Ectodermal cell (in vitro differentiated cells): Measurements from ENCODE around the gene SCMH1.

Experiments used
- H3K27ac ChIP-seq: 2 replicates; pipeline ENCODE4 v1.7.0; 2013; ENCODE audit warnings: mild to moderate bottlenecking, low read depth, low read length; ENCODE audit not compliant: insufficient read depth, poor library complexity, severe bottlenecking
- H3K27me3 ChIP-seq: 2 replicates; pipeline ENCODE4 v1.7.0; 2013; ENCODE audit warnings: mild to moderate bottlenecking, low read length; ENCODE audit not compliant: insufficient read depth, control insufficient read depth, poor library complexity, severe bottlenecking
- H3K36me3 ChIP-seq: one replicate; pipeline ENCODE4 v1.7.0; 2013; ENCODE audit warnings: low read length; ENCODE audit not compliant: control insufficient read depth, insufficient read depth
- H3K4me1 ChIP-seq: one replicate; pipeline ENCODE4 v1.7.0; 2013; ENCODE audit warnings: low read length; ENCODE audit not compliant: control insufficient read depth, insufficient read depth
- H3K4me3 ChIP-seq: 2 replicates; pipeline ENCODE4 v1.7.0; 2013; ENCODE audit warnings: low read depth, low read length, control low read depth; ENCODE audit not compliant: insufficient read depth
- H3K9me3 ChIP-seq: 2 replicates; pipeline ENCODE4 v1.7.0; 2013; ENCODE audit warnings: mild to moderate bottlenecking, low read length, moderate library complexity; ENCODE audit not compliant: control insufficient read depth
- WGBS, 2 experiments: methylation state at CpG; one replicate each; pipeline ENCODE4 v1.1.7; 2013; ENCODE audit warnings: missing lambda C conversion rate in 2 of 2; 5-methylcytosine and 5-hydroxymethylcytosine counted together

SCMH1 gene

DNA sequence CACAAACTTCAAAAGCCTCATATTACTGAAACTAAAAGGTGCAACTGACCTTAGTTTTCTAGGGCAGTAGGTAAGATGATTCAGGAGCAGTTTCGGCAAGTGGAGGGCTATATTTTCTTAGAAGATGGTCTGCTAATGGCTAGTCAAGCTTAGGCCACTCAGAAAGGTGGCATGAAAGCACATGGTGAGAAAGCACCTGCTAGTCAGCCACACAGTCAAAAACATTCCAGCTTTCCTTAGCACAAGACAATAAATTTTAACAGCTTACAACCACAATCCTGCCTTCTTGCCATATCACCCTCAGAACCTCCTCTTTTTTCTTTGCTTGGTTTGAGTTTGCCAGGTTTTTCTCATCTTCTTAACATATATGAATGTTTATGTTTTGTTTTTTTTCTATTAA lies 139.5 kb downstream of the SCMH1 start:
- Histone ChIP-seq H3K9me3 (no peaks in the 10 kb centered on the region), H3K4me3 (no peak overlapping the region), H3K27me3 (no peaks in the 10 kb centered on the region), H3K36me3 (no peaks in the 10 kb centered on the region), H3K27ac (no peak overlapping the region), H3K4me1 (no peaks in the 10 kb centered on the region)
- 93 to 100% methylated on average over 1 of the region's 1 CpG for WGBS, 2 experiments

DNA sequence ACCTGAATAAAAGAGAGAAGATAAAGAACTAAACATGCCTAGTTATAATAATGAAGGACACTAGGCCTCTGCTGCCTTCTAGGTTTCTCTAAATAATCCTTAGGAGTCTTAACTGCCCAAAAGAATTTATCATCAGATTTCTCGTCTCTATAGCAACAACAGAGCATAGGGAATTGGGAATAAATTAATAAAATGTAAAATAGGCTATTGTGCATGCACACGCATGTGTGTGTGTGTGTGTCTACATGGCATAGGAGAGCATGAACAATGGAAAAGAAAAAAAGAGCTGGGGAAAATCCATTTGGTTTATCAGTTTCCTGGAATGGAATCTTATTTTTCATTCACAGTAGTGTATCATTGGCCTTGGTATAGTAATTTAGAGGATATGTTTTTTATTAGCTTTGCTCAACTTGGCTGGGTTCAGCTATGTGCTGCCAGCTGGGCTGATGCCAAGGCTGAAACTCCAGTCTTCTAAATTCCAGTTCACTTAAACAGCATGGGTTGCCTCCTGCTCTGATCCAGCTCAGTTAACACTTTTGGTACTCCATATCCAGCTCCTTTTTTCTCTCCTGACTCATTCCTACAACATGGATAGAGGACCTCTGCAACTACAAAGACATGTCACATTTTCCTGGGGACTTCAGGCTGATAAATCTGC lies 140.0 kb downstream of the SCMH1 start:
- Histone ChIP-seq H3K27me3 (no peaks in the 10 kb centered on the region), H3K9me3 (no peaks in the 10 kb centered on the region), H3K27ac (no peak overlapping the region), H3K4me1 (no peaks in the 10 kb centered on the region), H3K36me3 (no peaks in the 10 kb centered on the region), H3K4me3 (no peak overlapping the region)
- WGBS, 2 experiments = 97 to 99% methylated on average over 2 of the region's 2 CpGs

DNA sequence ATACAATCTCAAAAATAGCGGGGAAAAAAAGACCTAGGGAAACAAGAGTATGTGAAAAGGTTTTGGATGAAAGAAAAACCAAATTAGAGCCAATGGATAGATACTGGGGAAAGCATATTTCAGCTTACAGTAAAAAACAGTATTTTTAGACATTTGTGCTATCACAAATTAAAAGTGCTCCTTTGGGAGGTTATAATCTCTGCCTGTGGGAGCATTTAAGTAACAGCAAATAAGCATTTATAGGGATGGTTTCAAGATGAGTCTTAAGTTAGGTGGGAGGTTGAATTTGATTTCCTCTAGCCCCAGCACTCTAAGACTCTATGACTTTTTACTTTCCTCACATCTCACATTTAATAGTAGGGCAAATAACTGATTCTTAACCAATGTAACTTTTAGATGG lies 141.0 kb downstream of the SCMH1 start:
- no peak overlapping the region for H3K4me3 ChIP-seq
- no peaks in the 10 kb centered on the region for H3K9me3 ChIP-seq
- H3K4me1 ChIP-seq = no peaks in the 10 kb centered on the region
- no peak overlapping the region for H3K27ac ChIP-seq
- no peaks in the 10 kb centered on the region for H3K27me3 ChIP-seq
- H3K36me3 ChIP-seq = no peaks in the 10 kb centered on the region
- WGBS, 2 experiments = 100% methylated on average over 1 of the region's 1 CpG

DNA sequence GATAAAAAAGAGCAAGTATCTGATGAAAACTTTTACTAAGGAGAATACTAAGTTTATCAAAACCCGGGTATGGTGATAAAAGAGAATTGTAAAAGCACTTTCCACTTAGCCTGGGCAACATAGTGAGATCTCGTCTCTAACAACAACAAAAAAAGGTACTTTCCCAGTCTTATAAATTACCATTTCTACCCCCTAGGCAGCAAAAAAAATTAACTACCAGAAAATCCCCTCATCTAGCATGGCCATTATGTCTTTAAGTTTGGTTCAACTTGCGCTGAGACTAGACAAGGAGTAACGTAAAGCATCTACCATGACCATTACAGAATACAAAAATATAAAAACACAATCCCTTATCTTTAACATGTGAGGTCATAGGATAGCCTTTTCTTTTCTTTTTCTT lies 141.9 kb downstream of the SCMH1 start:
- 96 to 97% methylated on average over 4 of the region's 4 CpGs for WGBS, 2 experiments
- Histone ChIP-seq H3K9me3 (no peaks in the 10 kb centered on the region), H3K36me3 (no peaks in the 10 kb centered on the region)

DNA sequence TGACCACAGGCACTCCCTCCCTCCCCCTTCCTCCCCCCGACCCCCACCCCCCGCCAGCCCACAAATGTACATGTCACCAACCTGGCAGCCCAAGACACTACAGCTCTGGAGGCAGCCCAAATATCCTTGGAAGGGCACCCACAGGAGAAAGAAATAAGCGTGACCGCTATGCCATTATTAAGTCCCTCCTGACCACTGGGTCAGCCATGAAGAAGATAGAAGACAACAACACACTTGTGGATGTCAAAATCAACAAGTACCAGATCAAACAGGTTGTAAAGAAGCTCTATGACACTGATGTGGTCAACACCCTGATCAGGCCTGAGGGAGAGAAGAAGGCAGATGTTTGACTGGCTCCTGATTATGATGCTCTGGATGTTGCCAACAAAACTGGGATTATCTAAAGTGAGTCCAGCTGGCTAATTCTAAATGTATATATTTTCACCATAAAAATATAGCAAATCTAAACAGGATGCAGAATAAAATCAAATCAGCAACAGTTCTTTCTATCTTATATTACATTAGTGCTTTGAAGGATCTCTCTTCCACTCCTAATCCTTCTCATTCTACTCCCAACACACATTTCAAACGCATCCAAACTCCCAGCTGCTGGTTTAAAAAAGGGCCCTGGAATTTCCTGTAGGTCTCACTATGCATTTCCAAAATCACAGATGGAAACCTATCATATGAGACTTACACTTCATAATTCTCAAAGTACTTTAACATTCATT lies 143.2 kb downstream of the SCMH1 start:
- Histone ChIP-seq H3K4me3 (no peak overlapping the region), H3K4me1 (no peaks in the 10 kb centered on the region), H3K27ac (no peak overlapping the region), H3K36me3 (no peaks in the 10 kb centered on the region), H3K27me3 (no peaks in the 10 kb centered on the region), H3K9me3 (no peaks in the 10 kb centered on the region)
- whole genome bisulfite sequencing, 2 experiments = 92 to 95% methylated on average over 3 to 4 of the region's 5 CpGs

More for the DNA sequence above, 141.9 kb downstream of the SCMH1 start:
- Histone ChIP-seq H3K4me1 (no peaks in the 10 kb centered on the region), H3K4me3 (no peak overlapping the region), H3K27ac (no peak overlapping the region), H3K27me3 (no peaks in the 10 kb centered on the region)

DNA sequence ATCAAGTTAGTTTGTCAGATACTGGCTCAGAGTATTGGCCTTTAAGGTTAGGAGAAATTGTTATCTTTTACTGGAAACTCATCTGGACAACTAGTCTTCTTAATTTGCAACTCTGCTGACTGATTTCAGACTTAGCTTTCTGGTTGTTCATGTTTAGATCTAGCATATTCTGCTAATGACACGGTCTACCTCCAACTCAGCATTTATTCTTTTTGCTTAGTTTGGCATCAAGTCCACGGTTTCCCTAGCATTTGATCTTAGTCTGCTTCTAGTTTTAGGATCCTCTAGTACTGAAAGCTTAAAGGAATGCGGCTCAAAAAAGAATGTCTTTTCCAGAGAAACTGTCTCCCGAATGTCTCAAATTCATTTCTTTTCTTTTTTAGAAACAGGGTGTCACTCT lies 145.0 kb downstream of the SCMH1 start:
- 80% methylated on average over 4 of the region's 4 CpGs for WGBS, 2 experiments
- Histone ChIP-seq H3K4me3 (no peak overlapping the region), H3K9me3 (no peaks in the 10 kb centered on the region), H3K27me3 (no peaks in the 10 kb centered on the region), H3K4me1 (no peaks in the 10 kb centered on the region), H3K36me3 (no peaks in the 10 kb centered on the region), H3K27ac (no peak overlapping the region)

GRCh38 chr1:41093826-41094225 lies 148.3 kb downstream of the SCMH1 start:
- no peaks in the 10 kb centered on the region for H3K27me3 ChIP-seq
- no peaks in the 10 kb centered on the region for H3K9me3 ChIP-seq
- WGBS, 2 experiments = 78 to 79% methylated on average over 5 of the region's 5 CpGs
- H3K4me1 ChIP-seq = no peaks in the 10 kb centered on the region
- no peak overlapping the region for H3K27ac ChIP-seq
- no peak overlapping the region for H3K4me3 ChIP-seq
- no peaks in the 10 kb centered on the region for H3K36me3 ChIP-seq

- Histone ChIP-seq H3K27ac (no peak overlapping the region), H3K9me3 (no peaks in the 10 kb centered on the region), H3K27me3 (no peaks in the 10 kb centered on the region), H3K4me3 (no peak overlapping the region), H3K4me1 (no peaks in the 10 kb centered on the region), H3K36me3 (no peaks in the 10 kb centered on the region)
These were observed 155.2 kb downstream of the SCMH1 start for GRCh38 chr1:41086921-41087320.

GRCh38 chr1:41078616-41079015 lies 163.5 kb downstream of the SCMH1 start:
- WGBS, 2 experiments = 88 to 96% methylated on average over 2 of the region's 2 CpGs
- Histone ChIP-seq H3K4me3 (no peak overlapping the region), H3K27ac (no peak overlapping the region)

GRCh38 chr1:41078193-41078592 lies 163.9 kb downstream of the SCMH1 start:
- WGBS, 2 experiments = 93 to 100% methylated on average over 2 of the region's 3 CpGs
- Histone ChIP-seq H3K4me3 (no peak overlapping the region), H3K36me3 (no peaks in the 10 kb centered on the region), H3K9me3 (no peaks in the 10 kb centered on the region), H3K27me3 (no peaks in the 10 kb centered on the region), H3K4me1 (no peaks in the 10 kb centered on the region), H3K27ac (no peak overlapping the region)

More at GRCh38 chr1:41078616-41079015, 163.5 kb downstream of the SCMH1 start:
- H3K9me3 ChIP-seq = no peaks in the 10 kb centered on the region
- no peaks in the 10 kb centered on the region for H3K36me3 ChIP-seq
- H3K4me1 ChIP-seq = no peaks in the 10 kb centered on the region
- H3K27me3 ChIP-seq = no peaks in the 10 kb centered on the region
